ENCODE measurements around the gene ARRDC4.

ARRDC4 gene

DNA sequence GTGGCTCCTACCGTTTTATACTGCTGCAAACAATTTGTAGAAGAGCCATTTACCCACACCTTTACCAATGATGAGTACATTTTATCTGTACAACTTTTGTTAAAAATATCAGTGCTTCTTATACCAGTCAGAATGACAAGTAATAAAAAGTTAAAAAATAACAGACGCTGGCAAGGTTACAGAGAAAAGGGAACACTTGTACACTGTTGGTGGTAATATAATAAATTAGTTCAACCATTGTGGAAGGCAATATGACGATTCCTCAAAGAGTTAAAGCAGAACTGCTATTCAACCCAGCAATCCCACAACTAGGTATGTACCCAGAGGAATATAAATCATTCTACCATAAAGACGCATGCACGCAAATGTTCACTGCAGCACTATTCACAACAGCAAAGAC, 51.9 kb downstream of the ARRDC4 start:
- no peaks in the 10 kb centered on the region for H4K20me1 ChIP-seq (ENCODE audit: low read depth, low read length)
- no peaks in the 10 kb centered on the region for H3F3A ChIP-seq (ENCODE audit: insufficient read depth)
- no peak overlapping the region for H3K4me2 ChIP-seq (ENCODE audit: low read depth, low read length, poor library complexity, severe bottlenecking)
- no peaks in the 10 kb centered on the region for H3K27me3 ChIP-seq (ENCODE audit: low read length)
- no peak overlapping the region for H3K27ac ChIP-seq (ENCODE audit: low read depth, low read length)
- H3K9ac ChIP-seq (ENCODE audit: low read length): no peak overlapping the region
- no peaks in the 10 kb centered on the region for H3K79me2 ChIP-seq (ENCODE audit: insufficient read depth, low read length)
- H3K9me2 ChIP-seq (replicated peaks; ENCODE audit: insufficient read depth, low read length): no peaks in the 10 kb centered on the region
- no peaks in the 10 kb centered on the region for H3K9me3 ChIP-seq (ENCODE audit: insufficient read depth, low read length)
- H3K4me3 ChIP-seq (ENCODE audit: insufficient read depth, low read length, poor library complexity, severe bottlenecking): no peak overlapping the region
- no peaks in the 10 kb centered on the region for H3K36me3 ChIP-seq (ENCODE audit: low read length)
- TF ChIP-seq, protein P1, sequence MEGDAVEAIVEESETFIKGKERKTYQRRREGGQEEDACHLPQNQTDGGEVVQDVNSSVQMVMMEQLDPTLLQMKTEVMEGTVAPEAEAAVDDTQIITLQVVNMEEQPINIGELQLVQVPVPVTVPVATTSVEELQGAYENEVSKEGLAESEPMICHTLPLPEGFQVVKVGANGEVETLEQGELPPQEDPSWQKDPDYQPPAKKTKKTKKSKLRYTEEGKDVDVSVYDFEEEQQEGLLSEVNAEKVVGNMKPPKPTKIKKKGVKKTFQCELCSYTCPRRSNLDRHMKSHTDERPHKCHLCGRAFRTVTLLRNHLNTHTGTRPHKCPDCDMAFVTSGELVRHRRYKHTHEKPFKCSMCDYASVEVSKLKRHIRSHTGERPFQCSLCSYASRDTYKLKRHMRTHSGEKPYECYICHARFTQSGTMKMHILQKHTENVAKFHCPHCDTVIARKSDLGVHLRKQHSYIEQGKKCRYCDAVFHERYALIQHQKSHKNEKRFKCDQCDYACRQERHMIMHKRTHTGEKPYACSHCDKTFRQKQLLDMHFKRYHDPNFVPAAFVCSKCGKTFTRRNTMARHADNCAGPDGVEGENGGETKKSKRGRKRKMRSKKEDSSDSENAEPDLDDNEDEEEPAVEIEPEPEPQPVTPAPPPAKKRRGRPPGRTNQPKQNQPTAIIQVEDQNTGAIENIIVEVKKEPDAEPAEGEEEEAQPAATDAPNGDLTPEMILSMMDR (IDR thresholded peaks at IDR 0.05; ENCODE audit: insufficient read depth, low read length, poor library complexity, severe bottlenecking): no peak
- TF ChIP-seq EZH2phosphoT487 (conservative IDR thresholded peaks at IDR 0.05; ENCODE audit: low read length): no peak
- H2AFZ ChIP-seq (ENCODE audit: low read depth, low read length, severe bottlenecking): no peak overlapping the region

GRCh38 chr15:98013631-98014030, 53.1 kb downstream of the ARRDC4 start:
- Histone ChIP-seq H3K79me2 (ENCODE audit: insufficient read depth, low read length) (no peaks in the 10 kb centered on the region), H4K20me1 (ENCODE audit: low read depth, low read length) (no peaks in the 10 kb centered on the region), H3K4me2 (ENCODE audit: low read depth, low read length, poor library complexity, severe bottlenecking) (no peak overlapping the region), H3F3A (ENCODE audit: insufficient read depth) (no peaks in the 10 kb centered on the region), H3K9me2 (replicated peaks; ENCODE audit: insufficient read depth, low read length) (no peaks in the 10 kb centered on the region), H3K9ac (ENCODE audit: low read length) (no peak overlapping the region), H3K27me3 (ENCODE audit: low read length) (no peaks in the 10 kb centered on the region), H3K9me3 (ENCODE audit: insufficient read depth, low read length) (no peaks in the 10 kb centered on the region), H3K36me3 (ENCODE audit: low read length) (no peaks in the 10 kb centered on the region), H2AFZ (ENCODE audit: low read depth, low read length, severe bottlenecking) (no peak overlapping the region), H3K27ac (ENCODE audit: low read depth, low read length) (no peak overlapping the region), H3K4me3 (ENCODE audit: insufficient read depth, low read length, poor library complexity, severe bottlenecking) (no peak overlapping the region)
- TF ChIP-seq, protein P1 (IDR thresholded peaks at IDR 0.05; ENCODE audit: insufficient read depth, low read length, poor library complexity, severe bottlenecking): no peak
- TF ChIP-seq EZH2phosphoT487 (conservative IDR thresholded peaks at IDR 0.05; ENCODE audit: low read length): no peak

DNA sequence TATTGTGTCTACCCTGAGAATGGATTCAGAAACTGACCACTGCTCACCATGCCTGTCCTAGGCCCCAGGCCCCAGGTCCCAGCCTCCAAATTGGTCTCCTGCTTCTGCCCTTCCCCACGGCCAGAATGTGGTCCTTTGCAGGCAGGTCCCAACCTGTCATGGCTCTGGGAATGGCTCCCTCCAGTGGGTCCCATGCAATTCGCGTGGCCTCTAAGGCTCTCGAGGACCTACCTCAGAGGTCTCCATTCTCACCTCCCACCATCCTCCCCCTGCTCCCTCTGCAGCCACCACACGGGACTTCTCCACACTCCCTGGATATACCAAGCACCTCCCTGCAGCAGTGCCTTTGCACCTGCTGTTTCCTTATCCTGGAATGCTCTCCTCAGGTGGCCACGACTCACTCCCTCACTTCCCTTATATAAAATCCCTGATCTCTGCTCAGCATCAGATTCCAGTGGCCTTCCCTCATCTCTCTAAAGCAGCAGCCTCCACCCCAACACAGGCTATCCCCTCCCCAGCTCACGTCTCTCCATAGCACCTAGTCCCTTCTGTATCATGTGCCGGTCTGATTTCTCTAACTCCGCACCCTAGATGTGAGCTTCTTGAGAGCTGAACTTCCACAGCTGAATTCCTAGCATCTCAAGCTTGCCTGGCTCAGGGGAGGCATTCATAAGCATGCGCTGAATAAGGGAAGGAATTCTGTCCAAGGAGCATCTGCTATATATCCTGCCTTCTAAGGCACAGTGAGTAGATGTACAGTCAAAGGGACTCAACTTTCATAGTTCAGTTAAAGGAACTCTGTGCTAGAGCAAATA, 56.9 kb downstream of the ARRDC4 start:
- Histone ChIP-seq H4K20me1 (ENCODE audit: low read depth, low read length) (no peaks in the 10 kb centered on the region), H3F3A (ENCODE audit: insufficient read depth) (no peaks in the 10 kb centered on the region), H3K9me2 (replicated peaks; ENCODE audit: insufficient read depth, low read length) (no peaks in the 10 kb centered on the region), H3K4me3 (ENCODE audit: insufficient read depth, low read length, poor library complexity, severe bottlenecking) (no peak overlapping the region), H3K36me3 (ENCODE audit: low read length) (no peaks in the 10 kb centered on the region), H3K9ac (ENCODE audit: low read length) (no peak overlapping the region), H3K9me3 (ENCODE audit: insufficient read depth, low read length) (no peaks in the 10 kb centered on the region), H3K4me2 (ENCODE audit: low read depth, low read length, poor library complexity, severe bottlenecking) (no peak overlapping the region), H2AFZ (ENCODE audit: low read depth, low read length, severe bottlenecking) (no peak overlapping the region), H3K27ac (ENCODE audit: low read depth, low read length) (no peak overlapping the region), H3K79me2 (ENCODE audit: insufficient read depth, low read length) (no peaks in the 10 kb centered on the region), H3K27me3 (ENCODE audit: low read length) (no peaks in the 10 kb centered on the region)
- TF ChIP-seq, protein P1 (IDR thresholded peaks at IDR 0.05; ENCODE audit: insufficient read depth, low read length, poor library complexity, severe bottlenecking): no peak
- TF ChIP-seq EZH2phosphoT487 (conservative IDR thresholded peaks at IDR 0.05; ENCODE audit: low read length): no peak
